Measurements from ENCODE around the gene SORCS3.

GRCh38 chr10:105001269-105001668, 360.2 kb downstream of the SORCS3 start:
- TF ChIP-seq CTCF (IDR thresholded peaks at IDR 0.05) (no peak), EZH2 (IDR thresholded peaks at IDR 0.05) (no peak)

Data from neural progenitor cell (in vitro differentiated cells).